ENCODE measurements around the gene VPS37C. TPM values are rescaled to one million over a fixed set of nuclear protein-coding genes. Genes with fewer than 3 reads are reported as not detected.
A peak's percentile ranks its signal among the peaks of the same experiment; 100 is the strongest.

Gene VPS37C
- total and polyA plus RNA-seq, 9 of the 15 experiments (the other 6 are each of a cell fraction or from before 2014, with no cell fraction given): 0.62 to 29.8 (median 11.5) TPM

DNA sequence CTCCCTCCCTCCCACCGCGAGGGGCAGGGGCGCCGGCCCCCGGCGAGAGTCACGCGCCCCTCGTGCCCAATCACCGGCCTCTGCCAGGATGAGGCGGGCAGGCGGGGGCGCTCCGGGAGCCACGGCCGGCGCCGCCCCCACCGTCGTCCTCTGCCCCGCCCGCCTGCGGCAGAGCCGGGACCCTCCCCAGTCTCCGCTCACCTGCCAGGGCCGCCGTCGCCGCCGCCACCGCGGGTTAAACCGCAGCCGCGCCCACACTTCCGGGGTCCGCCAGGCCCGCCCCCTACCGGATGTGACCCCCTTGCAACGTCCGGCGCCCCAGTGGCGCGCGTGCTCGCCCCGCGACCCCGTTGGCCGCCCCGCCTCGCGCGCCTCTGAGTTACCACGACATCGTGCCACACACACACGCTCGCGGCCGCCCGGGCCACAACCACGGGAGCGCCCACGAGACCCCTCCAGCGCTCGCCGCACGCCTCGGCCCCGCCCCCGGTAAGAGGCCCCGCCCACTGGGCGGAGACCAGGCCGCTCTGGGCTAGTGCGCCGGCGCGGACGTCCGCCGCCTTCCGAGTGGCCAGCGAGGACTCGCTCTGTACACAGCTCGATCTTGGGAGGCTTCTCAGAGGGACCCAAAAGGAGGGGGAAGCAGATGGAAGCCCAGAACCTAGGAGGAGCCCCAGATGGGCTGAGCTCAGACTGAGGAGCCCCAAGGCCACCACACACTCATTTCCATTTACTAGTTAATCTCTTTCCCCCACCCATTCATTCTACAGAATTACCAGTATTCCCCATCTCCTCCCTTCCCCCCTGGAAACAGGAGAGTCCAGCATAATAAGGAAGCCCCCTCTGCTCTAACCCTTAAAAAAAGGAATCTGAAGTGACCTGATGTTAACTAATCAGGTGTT lies at the start of gene VPS37C (continued):
- no peak for TF ChIP-seq TEAD2 (tag; IDR thresholded peaks at IDR 0.05)
- no peak for TF ChIP-seq ZNF766 (CRISPR knock-in tag; conservative IDR thresholded peaks at IDR 0.05)
- TF ChIP-seq, protein P1, sequence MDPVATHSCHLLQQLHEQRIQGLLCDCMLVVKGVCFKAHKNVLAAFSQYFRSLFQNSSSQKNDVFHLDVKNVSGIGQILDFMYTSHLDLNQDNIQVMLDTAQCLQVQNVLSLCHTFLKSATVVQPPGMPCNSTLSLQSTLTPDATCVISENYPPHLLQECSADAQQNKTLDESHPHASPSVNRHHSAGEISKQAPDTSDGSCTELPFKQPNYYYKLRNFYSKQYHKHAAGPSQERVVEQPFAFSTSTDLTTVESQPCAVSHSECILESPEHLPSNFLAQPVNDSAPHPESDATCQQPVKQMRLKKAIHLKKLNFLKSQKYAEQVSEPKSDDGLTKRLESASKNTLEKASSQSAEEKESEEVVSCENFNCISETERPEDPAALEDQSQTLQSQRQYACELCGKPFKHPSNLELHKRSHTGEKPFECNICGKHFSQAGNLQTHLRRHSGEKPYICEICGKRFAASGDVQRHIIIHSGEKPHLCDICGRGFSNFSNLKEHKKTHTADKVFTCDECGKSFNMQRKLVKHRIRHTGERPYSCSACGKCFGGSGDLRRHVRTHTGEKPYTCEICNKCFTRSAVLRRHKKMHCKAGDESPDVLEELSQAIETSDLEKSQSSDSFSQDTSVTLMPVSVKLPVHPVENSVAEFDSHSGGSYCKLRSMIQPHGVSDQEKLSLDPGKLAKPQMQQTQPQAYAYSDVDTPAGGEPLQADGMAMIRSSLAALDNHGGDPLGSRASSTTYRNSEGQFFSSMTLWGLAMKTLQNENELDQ (CRISPR knock-in tag; IDR thresholded peaks at IDR 0.05; ENCODE audit: borderline replicate concordance): no peak
- peak; percentile 69 for TF ChIP-seq HMGN3 (IDR thresholded peaks at IDR 0.05; ENCODE audit: borderline replicate concordance, extremely low read depth, insufficient read length, low read depth, low read length)
- TF ChIP-seq, protein P2, sequence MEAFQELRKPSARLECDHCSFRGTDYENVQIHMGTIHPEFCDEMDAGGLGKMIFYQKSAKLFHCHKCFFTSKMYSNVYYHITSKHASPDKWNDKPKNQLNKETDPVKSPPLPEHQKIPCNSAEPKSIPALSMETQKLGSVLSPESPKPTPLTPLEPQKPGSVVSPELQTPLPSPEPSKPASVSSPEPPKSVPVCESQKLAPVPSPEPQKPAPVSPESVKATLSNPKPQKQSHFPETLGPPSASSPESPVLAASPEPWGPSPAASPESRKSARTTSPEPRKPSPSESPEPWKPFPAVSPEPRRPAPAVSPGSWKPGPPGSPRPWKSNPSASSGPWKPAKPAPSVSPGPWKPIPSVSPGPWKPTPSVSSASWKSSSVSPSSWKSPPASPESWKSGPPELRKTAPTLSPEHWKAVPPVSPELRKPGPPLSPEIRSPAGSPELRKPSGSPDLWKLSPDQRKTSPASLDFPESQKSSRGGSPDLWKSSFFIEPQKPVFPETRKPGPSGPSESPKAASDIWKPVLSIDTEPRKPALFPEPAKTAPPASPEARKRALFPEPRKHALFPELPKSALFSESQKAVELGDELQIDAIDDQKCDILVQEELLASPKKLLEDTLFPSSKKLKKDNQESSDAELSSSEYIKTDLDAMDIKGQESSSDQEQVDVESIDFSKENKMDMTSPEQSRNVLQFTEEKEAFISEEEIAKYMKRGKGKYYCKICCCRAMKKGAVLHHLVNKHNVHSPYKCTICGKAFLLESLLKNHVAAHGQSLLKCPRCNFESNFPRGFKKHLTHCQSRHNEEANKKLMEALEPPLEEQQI (IDR thresholded peaks at IDR 0.05): no peak
- peak; percentile 79 for TF ChIP-seq CREM (IDR thresholded peaks at IDR 0.05; ENCODE audit: low read depth)
- TF ChIP-seq TCF7L2 (IDR thresholded peaks at IDR 0.05; ENCODE audit: low read depth, low read length): peak; percentile 62
- TF ChIP-seq ZNF140 (CRISPR knock-in tag; IDR thresholded peaks at IDR 0.05): no peak
- TF ChIP-seq, protein P3, sequence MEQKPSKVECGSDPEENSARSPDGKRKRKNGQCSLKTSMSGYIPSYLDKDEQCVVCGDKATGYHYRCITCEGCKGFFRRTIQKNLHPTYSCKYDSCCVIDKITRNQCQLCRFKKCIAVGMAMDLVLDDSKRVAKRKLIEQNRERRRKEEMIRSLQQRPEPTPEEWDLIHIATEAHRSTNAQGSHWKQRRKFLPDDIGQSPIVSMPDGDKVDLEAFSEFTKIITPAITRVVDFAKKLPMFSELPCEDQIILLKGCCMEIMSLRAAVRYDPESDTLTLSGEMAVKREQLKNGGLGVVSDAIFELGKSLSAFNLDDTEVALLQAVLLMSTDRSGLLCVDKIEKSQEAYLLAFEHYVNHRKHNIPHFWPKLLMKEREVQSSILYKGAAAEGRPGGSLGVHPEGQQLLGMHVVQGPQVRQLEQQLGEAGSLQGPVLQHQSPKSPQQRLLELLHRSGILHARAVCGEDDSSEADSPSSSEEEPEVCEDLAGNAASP (IDR thresholded peaks at IDR 0.05): no peak
- no peak for TF ChIP-seq MIER1 (IDR thresholded peaks at IDR 0.05; ENCODE audit: low read depth)
- no peak for TF ChIP-seq NFIC (IDR thresholded peaks at IDR 0.05)
- TF ChIP-seq, protein P4, sequence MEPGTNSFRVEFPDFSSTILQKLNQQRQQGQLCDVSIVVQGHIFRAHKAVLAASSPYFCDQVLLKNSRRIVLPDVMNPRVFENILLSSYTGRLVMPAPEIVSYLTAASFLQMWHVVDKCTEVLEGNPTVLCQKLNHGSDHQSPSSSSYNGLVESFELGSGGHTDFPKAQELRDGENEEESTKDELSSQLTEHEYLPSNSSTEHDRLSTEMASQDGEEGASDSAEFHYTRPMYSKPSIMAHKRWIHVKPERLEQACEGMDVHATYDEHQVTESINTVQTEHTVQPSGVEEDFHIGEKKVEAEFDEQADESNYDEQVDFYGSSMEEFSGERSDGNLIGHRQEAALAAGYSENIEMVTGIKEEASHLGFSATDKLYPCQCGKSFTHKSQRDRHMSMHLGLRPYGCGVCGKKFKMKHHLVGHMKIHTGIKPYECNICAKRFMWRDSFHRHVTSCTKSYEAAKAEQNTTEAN (CRISPR knock-in tag; IDR thresholded peaks at IDR 0.05): no peak
- TF ChIP-seq NFYB (IDR thresholded peaks at IDR 0.05; ENCODE audit: extremely low read depth, insufficient read length): peak; percentile 68
- no peak for TF ChIP-seq GTF2A2 (tag; IDR thresholded peaks at IDR 0.05)
- TF ChIP-seq CAMTA2 (CRISPR knock-in tag; conservative IDR thresholded peaks at IDR 0.05): no peak
- no peak for TF ChIP-seq SREBF1 (IDR thresholded peaks at IDR 0.05; ENCODE audit: borderline replicate concordance, low read depth, low read length)
- no peak for TF ChIP-seq DPF2 (IDR thresholded peaks at IDR 0.05)
- peak; percentile 75 for TF ChIP-seq ZFX (CRISPR knock-in tag; IDR thresholded peaks at IDR 0.05)
- TF ChIP-seq MCM2 (IDR thresholded peaks at IDR 0.05; ENCODE audit: low read depth): no peak
- TF ChIP-seq GABPB2 (CRISPR knock-in tag; conservative IDR thresholded peaks at IDR 0.05): no peak
- TF ChIP-seq PHB (CRISPR knock-in tag; IDR thresholded peaks at IDR 0.05): no peak
